ENCODE results near the gene OR4F3. TPM values are rescaled to one million over a fixed set of nuclear protein-coding genes. Genes with fewer than 3 reads are reported as not detected.
"Not testable (repeated sequence)": the region's sequence is repeated elsewhere in the genome, so short reads cannot be mapped to it uniquely, and the experiment has no call there.

OR4F3 gene
- polyA plus RNA-seq (2011; rRNA removed) (not detected in 2 replicates), polyA minus RNA-seq (2011; rRNA and poly(A)+ RNA removed) (0.23 TPM in 1 of 2 replicates, not detected in the other)

- H3K27me3 ChIP-seq (ENCODE audit: control insufficient read depth, insufficient read depth, low read length); H3K9me3 ChIP-seq (ENCODE audit: control insufficient read depth, insufficient read depth, low read length); H3K27ac ChIP-seq (ENCODE audit: low read depth, low read length); H3K4me3 ChIP-seq (ENCODE audit: low read depth, low read length); DNase-seq (ENCODE audit: low read depth, low spot score); POLR2A ChIA-PET; CTCF ChIA-PET: not testable (repeated sequence)
These were observed at the start of gene OR4F3 for GRCh38 chr5:181366968-181367367. TSS of gene OR4F3 (plus strand) at chr5:181367268.

Other genes with a start within 250 kb of the OR4F3 start
- gene OR2V1, start 236.1 kb upstream of the OR4F3 start, polyA plus RNA-seq (2011; rRNA removed): not detected in 2 replicates
- gene OR2V2, start 219.7 kb upstream of the OR4F3 start, polyA plus RNA-seq (2011; rRNA removed): not detected in 2 replicates
- 0.66 and 1.1 TPM in 2 replicates for gene TRIM7, start 162.1 kb upstream of the OR4F3 start, polyA plus RNA-seq (2011; rRNA removed)
- 11.5 and 12.3 TPM in 2 replicates for gene TRIM41, start 144.0 kb upstream of the OR4F3 start, polyA plus RNA-seq (2011; rRNA removed)
- 4,422 and 6,028 TPM in 2 replicates for gene RACK1, start 123.4 kb upstream of the OR4F3 start, polyA plus RNA-seq (2011; rRNA removed)
- gene TRIM52, start 106.1 kb upstream of the OR4F3 start, polyA plus RNA-seq (2011; rRNA removed): 6.2 and 8.7 TPM in 2 replicates

Data from AG04450 (cell line).